Measurements from ENCODE around the gene ANTXR1.
"Not testable (repeated sequence)": the region's sequence is repeated elsewhere in the genome, so short reads cannot be mapped to it uniquely, and the experiment has no call there.

ANTXR1 gene

GRCh38 chr2:69230946-69231345 is 218.0 kb downstream of the ANTXR1 start:
- ATAC-seq = not testable (repeated sequence)
- TF ChIP-seq ZNF8 (CRISPR knock-in tag; IDR thresholded peaks at IDR 0.05) = peak; percentile 75

- no peak for ATAC-seq
- no peak for TF ChIP-seq CSRNP3 (CRISPR knock-in tag; IDR thresholded peaks at IDR 0.05)
These were observed 218.8 kb downstream of the ANTXR1 start for GRCh38 chr2:69231612-69232277.

- ATAC-seq = not testable (repeated sequence)
These were observed 222.9 kb downstream of the ANTXR1 start for GRCh38 chr2:69235835-69236234.

GRCh38 chr2:69237070-69237670 is 224.2 kb downstream of the ANTXR1 start:
- no peak for ATAC-seq
- no peak for TF ChIP-seq ZNF70 (CRISPR knock-in tag; IDR thresholded peaks at IDR 0.05)
- TF ChIP-seq PATZ1 (CRISPR knock-in tag; IDR thresholded peaks at IDR 0.05; ENCODE audit: borderline replicate concordance) = no peak
- TF ChIP-seq ZNF565 (CRISPR knock-in tag; conservative IDR thresholded peaks at IDR 0.05; ENCODE audit: low read depth) = no peak

- no peak for TF ChIP-seq OSR1 (CRISPR knock-in tag; IDR thresholded peaks at IDR 0.05)
- no peak for TF ChIP-seq PATZ1 (CRISPR knock-in tag; IDR thresholded peaks at IDR 0.05; ENCODE audit: borderline replicate concordance)
- no peak for TF ChIP-seq ZNF8 (CRISPR knock-in tag; IDR thresholded peaks at IDR 0.05)
- no peak for ATAC-seq
These were observed 225.6 kb downstream of the ANTXR1 start for GRCh38 chr2:69238449-69239031.

GRCh38 chr2:69241093-69241492 is 228.1 kb downstream of the ANTXR1 start:
- ATAC-seq = no peak
- TF ChIP-seq RARB (CRISPR knock-in tag; IDR thresholded peaks at IDR 0.05) (no peak), TCF4 (CRISPR knock-in tag; IDR thresholded peaks at IDR 0.05; ENCODE audit: borderline replicate concordance) (no peak), ZNF565 (CRISPR knock-in tag; conservative IDR thresholded peaks at IDR 0.05; ENCODE audit: low read depth) (no peak), ZNF8 (CRISPR knock-in tag; IDR thresholded peaks at IDR 0.05) (no peak), ISL1 (CRISPR knock-in tag; IDR thresholded peaks at IDR 0.05) (no peak), ESRRG (CRISPR knock-in tag; IDR thresholded peaks at IDR 0.05) (no peak), CREB5 (CRISPR knock-in tag; IDR thresholded peaks at IDR 0.05; ENCODE audit: low read depth) (no peak), TSHZ2 (CRISPR knock-in tag; IDR thresholded peaks at IDR 0.05) (no peak), ZFP3 (CRISPR knock-in tag; IDR thresholded peaks at IDR 0.05) (no peak), PPARA (CRISPR knock-in tag; IDR thresholded peaks at IDR 0.05; ENCODE audit: borderline replicate concordance) (no peak), POU6F1 (CRISPR knock-in tag; IDR thresholded peaks at IDR 0.05; ENCODE audit: borderline replicate concordance, low read depth) (no peak), OSR1 (CRISPR knock-in tag; IDR thresholded peaks at IDR 0.05) (no peak), GLIS3 (CRISPR knock-in tag; IDR thresholded peaks at IDR 0.05) (no peak), ARNTL (CRISPR knock-in tag; IDR thresholded peaks at IDR 0.05; ENCODE audit: borderline replicate concordance, low read depth) (no peak), ZNF70 (CRISPR knock-in tag; IDR thresholded peaks at IDR 0.05) (no peak)
